AG09309 (cell line): Measurements from ENCODE around the gene UBN1.

Experiments used
- DNase-seq: peaks from one replicate; pipeline ENCODE4 v3.0.0-alpha.2; 2010; ENCODE audit warnings: low read depth
- H3K4me3 ChIP-seq: 2 replicates; pipeline ENCODE4 v1.5.1; 2011; ENCODE audit warnings: mild to moderate bottlenecking, low read depth, low read length, moderate library complexity; ENCODE audit not compliant: control insufficient read depth
- CTCF ChIP-seq: IDR thresholded peaks from 2 replicates; pipeline ENCODE4 v1.5.1; 2011; ENCODE audit warnings: mild to moderate bottlenecking, low read depth, low read length, inconsistent platforms; ENCODE audit not compliant: insufficient read depth, control insufficient read depth; ENCODE audit errors: missing control alignments

Gene UBN1

DNA sequence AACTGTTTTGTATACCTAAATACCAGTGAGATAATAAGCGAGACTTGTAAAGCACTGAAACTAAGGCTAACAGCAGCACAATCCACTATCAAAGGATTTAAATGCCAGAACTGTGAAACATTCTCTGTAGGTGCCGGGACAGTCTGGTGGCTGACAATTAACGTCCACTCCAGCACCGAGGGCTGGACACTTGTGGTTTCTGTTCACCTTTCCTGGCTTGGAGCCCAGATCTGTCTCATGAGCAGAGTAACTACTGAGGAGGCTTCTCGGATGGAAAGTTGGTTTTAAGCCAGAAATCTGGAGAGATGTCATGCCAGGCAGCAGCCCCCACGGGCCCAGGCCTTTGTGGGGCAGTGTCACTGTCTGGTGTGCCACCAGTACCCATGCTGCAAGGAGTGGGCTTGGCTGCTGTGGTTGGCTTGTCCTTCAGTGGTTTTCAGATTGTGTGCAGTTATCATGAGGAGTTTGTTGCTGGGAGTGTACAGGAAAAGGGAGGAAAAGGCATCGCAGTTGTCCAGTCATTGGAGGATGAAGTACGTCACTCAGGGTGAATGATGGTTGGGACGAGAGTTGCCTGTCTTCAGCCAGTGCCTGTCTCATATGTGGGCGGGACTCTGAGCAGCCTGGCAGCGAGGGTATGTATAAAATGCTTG lies 35.5 kb downstream of the UBN1 start:
- no peak for TF ChIP-seq CTCF
- H3K4me3 ChIP-seq, result no peak overlapping the region
- DNase-seq, result no peak

DNA sequence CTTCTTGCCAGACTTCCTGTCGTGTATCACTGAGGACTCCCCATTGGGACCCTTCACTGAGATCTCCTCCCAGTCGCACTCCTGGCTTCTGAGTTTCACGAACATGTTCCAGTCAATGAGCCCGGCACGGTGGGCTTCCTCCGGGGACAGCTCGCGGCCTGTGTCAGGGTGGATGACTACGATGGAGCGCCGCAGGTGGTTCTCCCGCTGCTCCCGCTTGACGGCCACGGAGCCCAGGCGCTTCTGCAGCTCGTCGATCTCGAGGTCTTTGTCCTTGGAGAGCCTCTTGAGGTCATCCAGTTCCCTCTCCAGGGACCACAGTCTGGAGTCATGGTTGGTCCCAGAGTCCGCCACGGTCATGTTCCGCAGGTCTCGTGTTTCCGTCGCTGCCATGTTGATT lies 36.2 kb downstream of the UBN1 start:
- H3K4me3 ChIP-seq, result no peak overlapping the region
- TF ChIP-seq CTCF, result no peak
- no peak for DNase-seq

- H3K4me3 ChIP-seq, result no peak overlapping the region
- TF ChIP-seq CTCF, result no peak
- DNase-seq, result no peak
Measured at GRCh38 chr16:4884209-4884608, 36.9 kb downstream of the UBN1 start.

- no peak for TF ChIP-seq CTCF
- DNase-seq, result no peak
- no peak overlapping the region for H3K4me3 ChIP-seq
Measured at GRCh38 chr16:4884972-4885874, 37.9 kb downstream of the UBN1 start.

- DNase-seq, result no peak
- no peak overlapping the region for H3K4me3 ChIP-seq
- no peak for TF ChIP-seq CTCF
Measured at GRCh38 chr16:4886151-4886550, 38.9 kb downstream of the UBN1 start.

DNA sequence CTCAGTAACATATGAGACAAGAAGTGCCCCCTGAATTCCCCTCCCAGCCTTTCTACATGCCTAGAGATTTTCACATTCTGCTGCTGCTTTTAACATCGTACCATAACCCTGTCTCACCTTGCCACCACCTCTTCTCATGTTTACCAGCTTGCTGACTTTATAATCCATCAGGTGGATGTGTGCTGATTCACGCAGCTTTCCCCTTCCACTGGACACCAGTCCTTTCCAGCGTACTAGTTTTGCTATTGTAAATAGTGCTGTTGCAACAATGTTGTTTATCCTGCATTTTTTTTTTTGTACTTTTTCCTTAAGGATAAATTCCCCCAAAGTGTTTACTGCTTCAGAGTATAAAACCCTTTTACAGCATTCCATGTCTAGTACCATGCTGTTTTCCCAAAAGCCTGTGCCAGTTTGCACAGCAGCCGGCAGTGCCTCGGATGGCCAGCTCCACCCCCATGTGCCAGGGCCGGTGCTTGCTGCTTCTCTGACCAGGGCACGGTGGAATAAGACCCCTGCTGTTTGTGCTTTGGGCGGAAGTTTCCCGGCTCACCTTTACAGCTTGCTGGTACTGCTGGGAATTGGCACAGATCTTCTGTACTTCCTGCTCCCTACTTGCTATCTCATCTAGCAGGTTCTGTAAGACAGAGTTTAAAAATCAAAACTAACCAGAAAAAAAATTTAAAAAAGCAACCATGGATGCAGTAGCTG lies 41.3 kb downstream of the UBN1 start:
- DNase-seq, result no peak
- no peak for TF ChIP-seq CTCF
- no peak overlapping the region for H3K4me3 ChIP-seq
